HUES64 (cell line): ENCODE results near the gene MAP3K20.
"Not testable (repeated sequence)": the region's sequence is repeated elsewhere in the genome, so short reads cannot be mapped to it uniquely, and the experiment has no call there.

Experiments used
- H3K27ac ChIP-seq: 2 replicates; pipeline ENCODE4 v1.7.0; 2013; ENCODE audit warnings: low read depth, low read length, inconsistent platforms
- H3K27me3 ChIP-seq: 2 replicates; pipeline ENCODE4 v1.6.1; 2013; ENCODE audit warnings: mild to moderate bottlenecking, low read length; ENCODE audit not compliant: insufficient read depth
- H3K36me3 ChIP-seq: 2 replicates; pipeline ENCODE4 v1.6.1; 2013; ENCODE audit warnings: mild to moderate bottlenecking, low read length; ENCODE audit not compliant: insufficient read depth
- H3K4me1 ChIP-seq: 2 replicates; pipeline ENCODE4 v1.6.1; 2013; ENCODE audit warnings: mild to moderate bottlenecking, low read length, moderate library complexity; ENCODE audit not compliant: insufficient read depth
- H3K4me3 ChIP-seq: 2 replicates; pipeline ENCODE4 v1.5.1; 2013; ENCODE audit warnings: mild to moderate bottlenecking, low read length, moderate library complexity
- H3K9ac ChIP-seq: 2 replicates; pipeline ENCODE4 v1.6.1; 2013; ENCODE audit warnings: mild to moderate bottlenecking, low read depth, low read length
- H3K9me3 ChIP-seq: 2 replicates; pipeline ENCODE4 v1.6.1; 2013; ENCODE audit warnings: low read depth, low read length; ENCODE audit not compliant: insufficient read depth
- WGBS: fragments of 150-250, 120-280 bp; methylation state at CpG from one replicate; pipeline ENCODE4 v1.1.7; 2013; ENCODE audit warnings: missing lambda C conversion rate; 5-methylcytosine and 5-hydroxymethylcytosine counted together

MAP3K20 gene

DNA sequence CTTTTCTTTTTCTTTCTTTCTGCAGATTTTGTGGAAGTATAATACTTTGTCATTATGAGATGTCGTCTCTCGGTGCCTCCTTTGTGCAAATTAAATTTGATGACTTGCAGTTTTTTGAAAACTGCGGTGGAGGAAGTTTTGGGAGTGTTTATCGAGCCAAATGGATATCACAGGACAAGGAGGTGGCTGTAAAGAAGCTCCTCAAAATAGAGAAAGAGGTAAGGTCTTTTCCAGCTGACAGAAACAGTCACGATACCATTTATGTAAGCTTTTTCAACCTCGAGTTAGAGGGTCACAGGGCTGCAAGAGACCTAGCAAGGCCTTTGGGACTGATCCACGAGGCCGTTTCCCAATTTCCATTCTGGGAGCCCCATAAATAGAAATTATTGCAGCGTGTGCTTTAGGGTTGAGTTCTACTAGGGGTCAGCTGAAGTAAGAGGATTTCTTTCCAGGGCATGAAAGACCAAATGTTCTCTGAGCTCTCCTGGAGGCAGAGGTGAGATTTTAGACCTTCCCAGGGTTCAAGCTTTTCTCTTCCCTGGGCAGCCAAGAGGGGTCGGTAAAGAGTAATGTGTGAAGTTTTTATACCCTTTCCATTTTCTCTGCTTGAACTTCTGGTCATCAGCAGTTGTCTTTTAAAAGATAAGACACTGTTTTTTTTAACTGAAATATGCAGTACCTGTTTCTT, 15.5 kb downstream of the MAP3K20 start:
- Histone ChIP-seq H3K27me3 (no peaks in the 10 kb centered on the region), H3K36me3 (no peaks in the 10 kb centered on the region), H3K9ac (no peak overlapping the region), H3K9me3 (no peaks in the 10 kb centered on the region), H3K4me3 (no peak overlapping the region), H3K27ac (no peak overlapping the region), H3K4me1 (0 out of 2 replicates have a peak, but pooled peaks cover 6% of the 10 kb centered on the region)
- 94% methylated on average over 9 of the region's 10 CpGs for WGBS

DNA sequence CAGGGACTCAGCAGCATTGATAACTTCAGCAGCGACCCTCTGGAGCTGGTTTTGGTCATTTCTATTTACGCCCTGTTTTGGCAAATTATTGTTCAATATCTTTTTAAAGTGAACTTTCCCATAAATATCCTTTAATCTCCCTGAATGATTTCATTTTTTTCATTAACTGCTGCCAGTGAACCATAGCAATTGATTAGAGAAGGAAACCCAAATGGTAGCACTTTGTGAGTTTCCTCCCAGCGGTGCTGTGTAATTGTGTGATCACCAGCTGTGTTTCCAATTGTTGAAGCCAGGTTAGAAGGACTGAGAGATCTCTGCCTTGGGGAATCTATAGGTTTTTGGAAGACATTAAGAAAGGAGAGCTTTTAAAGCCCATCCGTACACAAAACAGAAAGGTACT, 16.3 kb downstream of the MAP3K20 start:
- no peak overlapping the region for H3K9ac ChIP-seq
- 96% methylated on average over 4 of the region's 4 CpGs for WGBS
- H3K27me3 ChIP-seq: no peaks in the 10 kb centered on the region
- no peak overlapping the region for H3K27ac ChIP-seq
- 0 out of 2 replicates have a peak, but pooled peaks cover 6% of the 10 kb centered on the region for H3K4me1 ChIP-seq
- no peaks in the 10 kb centered on the region for H3K36me3 ChIP-seq
- H3K4me3 ChIP-seq: no peak overlapping the region
- H3K9me3 ChIP-seq: no peaks in the 10 kb centered on the region

DNA sequence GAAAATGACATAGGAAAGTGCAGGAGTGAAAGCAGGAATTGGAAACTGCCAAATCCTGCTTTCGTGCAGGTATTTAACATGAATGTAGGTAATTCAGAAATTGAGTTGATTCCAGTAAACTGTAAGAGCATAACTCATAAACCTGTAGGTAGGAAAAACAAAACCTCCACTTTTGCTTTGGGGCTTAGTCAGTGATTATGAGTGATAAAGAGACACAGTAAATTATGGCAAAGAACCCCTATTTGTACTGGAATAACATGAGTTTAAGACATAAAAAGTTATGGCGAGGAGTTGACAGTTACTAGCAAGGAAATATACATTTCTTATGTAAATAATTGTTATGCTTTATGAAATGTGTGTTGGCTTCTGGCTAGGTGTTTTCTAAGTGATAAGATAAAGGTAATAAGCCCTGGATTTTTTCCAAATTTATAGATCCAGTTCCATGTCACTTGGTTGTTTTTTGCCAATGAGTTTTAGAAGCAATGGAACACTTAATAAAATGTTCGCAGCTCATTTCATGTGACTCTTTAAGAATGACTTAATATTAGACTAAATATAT, 17.3 kb downstream of the MAP3K20 start:
- Histone ChIP-seq H3K27me3 (no peaks in the 10 kb centered on the region), H3K4me3 (no peak overlapping the region), H3K9ac (no peak overlapping the region), H3K4me1 (0 out of 2 replicates have a peak, but pooled peaks cover 4% of the 10 kb centered on the region), H3K9me3 (no peaks in the 10 kb centered on the region), H3K27ac (no peak overlapping the region), H3K36me3 (no peaks in the 10 kb centered on the region)
- 98% methylated on average over 2 of the region's 3 CpGs for WGBS

DNA sequence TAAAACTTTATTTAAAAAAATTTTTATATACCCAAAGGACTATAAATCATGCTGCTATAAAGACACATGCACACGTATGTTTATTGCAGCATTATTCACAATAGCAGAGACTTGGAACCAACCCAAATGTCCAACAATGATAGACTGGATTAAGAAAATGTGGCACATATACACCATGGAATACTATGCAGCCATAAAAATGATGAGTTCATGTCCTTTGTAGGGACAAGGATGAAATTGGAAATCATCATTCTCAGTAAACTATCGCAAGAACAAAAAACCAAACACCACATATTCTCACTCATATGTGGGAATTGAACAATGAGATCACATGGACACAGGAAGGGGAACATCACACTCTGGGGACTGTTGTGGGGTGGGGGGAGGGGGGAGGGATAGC, 18.0 kb downstream of the MAP3K20 start:
- no CpG with 5 or more reads among the region's 2 CpGs for WGBS
- H3K9ac ChIP-seq, H3K9me3 ChIP-seq, H3K27ac ChIP-seq, H3K4me1 ChIP-seq, H3K4me3 ChIP-seq, H3K27me3 ChIP-seq, H3K36me3 ChIP-seq: not testable (repeated sequence)

DNA sequence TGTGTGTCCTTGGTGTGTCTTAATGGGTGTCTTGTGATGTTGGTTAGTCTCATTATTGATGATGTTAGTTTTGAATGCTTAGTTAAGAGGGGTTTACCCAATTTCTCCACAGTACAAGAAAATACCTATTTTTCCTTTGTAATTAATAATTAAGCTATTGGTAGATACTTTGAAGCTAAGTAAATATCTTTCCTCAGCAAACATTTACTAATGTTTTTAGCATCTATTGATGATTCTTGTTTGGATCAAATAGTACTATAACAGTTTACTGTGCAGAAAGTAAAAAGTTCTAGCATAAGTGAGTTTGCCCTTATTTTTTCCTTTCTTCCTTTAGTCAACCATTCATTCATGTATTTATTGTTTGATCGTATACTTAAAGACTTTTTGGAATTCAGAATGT, 19.1 kb downstream of the MAP3K20 start:
- no peaks in the 10 kb centered on the region for H3K4me1 ChIP-seq
- no peaks in the 10 kb centered on the region for H3K9me3 ChIP-seq
- no peak overlapping the region for H3K9ac ChIP-seq
- H3K27me3 ChIP-seq: no peaks in the 10 kb centered on the region
- H3K27ac ChIP-seq: no peak overlapping the region
- no peaks in the 10 kb centered on the region for H3K36me3 ChIP-seq
- no CpG with 5 or more reads among the region's 1 CpG for WGBS
- H3K4me3 ChIP-seq: no peak overlapping the region

DNA sequence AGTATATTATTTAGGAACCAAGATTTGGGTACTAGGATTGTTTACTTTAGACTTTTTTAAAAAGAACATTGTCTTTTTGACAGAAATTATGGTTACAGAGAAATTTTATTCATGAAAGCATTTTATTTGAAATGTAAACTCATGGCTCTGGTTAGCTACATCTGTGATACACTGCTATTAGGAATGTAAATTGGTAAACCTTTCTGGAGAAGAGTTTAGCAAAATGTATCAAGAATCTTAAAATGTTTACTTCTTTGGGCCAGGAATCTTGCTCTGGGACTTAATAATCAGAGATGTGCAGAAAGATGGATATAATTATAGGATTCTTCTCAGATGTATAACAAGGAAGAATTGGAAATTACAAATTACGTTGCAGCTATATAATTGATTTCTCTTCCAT, 19.7 kb downstream of the MAP3K20 start:
- H3K9me3 ChIP-seq: no peaks in the 10 kb centered on the region
- no peak overlapping the region for H3K9ac ChIP-seq
- no peaks in the 10 kb centered on the region for H3K27me3 ChIP-seq
- no peak overlapping the region for H3K27ac ChIP-seq
- 100% methylated on average over 1 of the region's 1 CpG for WGBS
- H3K4me1 ChIP-seq: no peaks in the 10 kb centered on the region
- no peaks in the 10 kb centered on the region for H3K36me3 ChIP-seq
- no peak overlapping the region for H3K4me3 ChIP-seq

DNA sequence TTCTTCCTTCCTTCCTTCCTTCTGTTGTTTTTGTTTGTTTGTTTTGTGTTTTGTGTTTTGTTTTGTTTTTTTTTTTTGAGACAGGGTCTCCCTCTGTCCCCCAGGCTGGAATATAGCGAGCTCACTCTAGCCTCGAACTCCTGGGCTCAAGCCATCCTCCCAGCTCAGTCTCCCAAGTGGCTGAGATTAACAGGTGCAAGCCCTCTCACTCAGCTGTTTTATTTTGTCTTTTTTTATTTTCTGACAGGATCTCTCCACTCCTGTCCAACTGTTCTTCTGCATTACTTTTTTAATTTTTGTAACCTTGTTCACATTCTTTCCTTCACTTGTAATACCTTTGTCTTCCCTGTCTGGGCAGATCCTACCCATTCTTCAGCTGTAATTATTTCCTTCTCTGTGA, 23.6 kb downstream of the MAP3K20 start:
- Histone ChIP-seq H3K9ac (no peak overlapping the region), H3K4me1 (peaks cover 13% of the 10 kb centered on the region; the same call in 1 of the 2 replicates), H3K27me3 (no peaks in the 10 kb centered on the region), H3K27ac (no peak overlapping the region), H3K9me3 (no peaks in the 10 kb centered on the region), H3K36me3 (no peaks in the 10 kb centered on the region), H3K4me3 (no peak overlapping the region)
- 91% methylated on average over 2 of the region's 2 CpGs for WGBS

DNA sequence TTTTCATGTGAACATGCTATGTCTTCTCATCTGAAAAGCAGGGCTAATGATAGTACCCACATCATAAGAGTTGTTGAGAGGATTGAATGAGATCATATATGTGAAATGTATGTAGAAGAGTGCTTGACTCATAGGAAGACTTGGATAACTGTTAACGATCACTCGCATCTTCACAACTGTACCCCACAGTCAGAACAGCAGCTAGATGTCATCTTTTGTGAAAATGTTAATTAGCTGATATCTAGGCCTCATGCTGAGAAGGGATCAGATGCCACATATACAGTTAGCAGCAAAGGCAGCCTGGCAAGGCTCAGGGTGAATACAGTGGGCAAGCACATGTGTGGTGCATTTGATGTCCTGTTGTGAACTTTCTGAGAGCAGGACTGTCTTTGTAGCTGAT, 24.2 kb downstream of the MAP3K20 start:
- H3K9ac ChIP-seq: no peak overlapping the region
- H3K4me3 ChIP-seq: no peak overlapping the region
- no peaks in the 10 kb centered on the region for H3K27me3 ChIP-seq
- WGBS: 83% methylated on average over 2 of the region's 2 CpGs
- H3K27ac ChIP-seq: no peak overlapping the region
- no peaks in the 10 kb centered on the region for H3K9me3 ChIP-seq
- no peaks in the 10 kb centered on the region for H3K36me3 ChIP-seq
- H3K4me1 ChIP-seq: peaks cover 13% of the 10 kb centered on the region; the same call in 1 of the 2 replicates

DNA sequence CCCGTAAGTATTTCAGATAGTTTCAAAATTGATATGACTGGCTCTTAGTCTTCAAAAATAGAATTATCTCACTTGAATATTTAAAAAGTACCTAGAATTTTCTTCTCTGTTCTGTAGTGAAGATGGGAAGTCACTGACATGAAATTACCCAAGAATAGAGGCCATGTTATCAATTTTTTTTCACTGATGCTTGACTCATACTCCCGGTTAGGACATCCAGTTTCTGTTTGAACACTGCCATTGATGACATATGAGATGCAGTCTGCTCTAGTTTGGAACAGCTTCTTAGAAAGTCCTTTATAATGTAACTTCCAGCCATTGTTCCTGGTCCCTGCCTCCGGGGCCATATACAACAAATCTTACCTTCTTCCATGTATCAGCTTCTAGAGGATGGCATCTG, 26.0 kb downstream of the MAP3K20 start:
- Histone ChIP-seq H3K36me3 (no peaks in the 10 kb centered on the region), H3K27me3 (no peaks in the 10 kb centered on the region), H3K9ac (0 out of 2 replicates have a peak overlapping the region, but pooled peaks have one; percentile 8), H3K4me1 (peaks cover 13% of the 10 kb centered on the region; the same call in 1 of the 2 replicates), H3K27ac (no peak overlapping the region), H3K9me3 (no peaks in the 10 kb centered on the region), H3K4me3 (no peak overlapping the region)
- WGBS: 93% methylated on average over 3 of the region's 3 CpGs

DNA sequence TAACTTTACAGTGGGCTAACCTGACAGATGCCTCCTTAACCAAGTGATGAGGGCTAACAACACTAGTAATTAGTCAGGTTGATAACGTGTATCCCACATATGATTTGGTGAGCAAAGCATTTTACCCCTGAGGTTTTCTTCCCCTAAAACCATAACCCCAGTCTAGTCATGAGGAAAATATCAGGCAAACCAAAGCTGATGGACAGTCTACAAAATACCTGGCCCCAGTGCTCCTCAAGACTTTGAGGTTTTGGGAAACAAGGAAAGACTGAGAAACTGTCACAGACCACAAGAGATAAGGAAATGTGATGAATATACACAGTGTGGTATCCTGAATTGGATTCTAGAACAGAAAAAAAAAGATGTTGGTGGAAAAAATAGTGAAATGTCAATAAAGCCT, 28.5 kb downstream of the MAP3K20 start:
- H3K4me3 ChIP-seq: no peak overlapping the region
- peaks cover 13% of the 10 kb centered on the region; the same call in 1 of the 2 replicates for H3K4me1 ChIP-seq
- H3K36me3 ChIP-seq: no peaks in the 10 kb centered on the region
- no peaks in the 10 kb centered on the region for H3K9me3 ChIP-seq
- no peaks in the 10 kb centered on the region for H3K27me3 ChIP-seq
- H3K27ac ChIP-seq: no peak overlapping the region
- 100% methylated on average over 1 of the region's 1 CpG for WGBS
- H3K9ac ChIP-seq: no peak overlapping the region

DNA sequence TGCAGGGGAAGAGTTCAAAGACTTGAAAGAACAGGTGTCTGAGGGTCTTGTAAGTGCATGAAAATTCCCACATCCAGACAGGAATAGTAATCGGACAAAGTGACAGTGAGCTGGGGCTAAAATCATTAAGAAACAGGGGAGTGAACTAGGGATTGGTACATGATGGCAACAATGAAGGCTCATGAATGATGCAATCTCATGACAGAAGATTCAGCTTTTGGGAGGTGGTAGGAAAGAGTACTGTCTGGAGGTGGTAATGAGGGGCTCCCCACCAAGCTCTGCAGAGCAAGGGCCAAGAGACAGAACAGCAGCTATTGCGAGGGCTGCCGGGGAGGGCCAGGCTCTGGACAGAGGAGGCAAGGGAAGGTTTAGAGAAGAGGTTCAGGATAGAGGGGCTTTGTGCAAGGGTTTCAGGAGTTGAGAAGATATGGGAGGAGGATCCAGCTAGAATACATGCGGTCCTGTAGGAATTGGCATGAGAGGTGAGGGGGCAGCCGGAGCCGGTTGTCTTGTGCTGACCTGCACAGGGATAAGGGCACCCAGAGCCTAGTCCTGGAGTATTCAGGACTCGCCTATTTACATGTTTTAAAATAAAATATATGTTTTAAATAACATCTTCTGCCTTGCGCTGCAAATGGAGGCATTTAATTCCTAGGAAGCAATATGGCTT, 31.4 kb downstream of the MAP3K20 start:
- Histone ChIP-seq H3K36me3 (no peaks in the 10 kb centered on the region), H3K9ac (no peak overlapping the region), H3K27ac (no peak overlapping the region), H3K4me1 (peaks cover 9% of the 10 kb centered on the region; the same call in 1 of the 2 replicates), H3K4me3 (no peak overlapping the region), H3K9me3 (no peaks in the 10 kb centered on the region), H3K27me3 (no peaks in the 10 kb centered on the region)
- 95% methylated on average over 7 of the region's 8 CpGs for WGBS
